Measurements from ENCODE around the gene TENT5A.

TENT5A gene

DNA sequence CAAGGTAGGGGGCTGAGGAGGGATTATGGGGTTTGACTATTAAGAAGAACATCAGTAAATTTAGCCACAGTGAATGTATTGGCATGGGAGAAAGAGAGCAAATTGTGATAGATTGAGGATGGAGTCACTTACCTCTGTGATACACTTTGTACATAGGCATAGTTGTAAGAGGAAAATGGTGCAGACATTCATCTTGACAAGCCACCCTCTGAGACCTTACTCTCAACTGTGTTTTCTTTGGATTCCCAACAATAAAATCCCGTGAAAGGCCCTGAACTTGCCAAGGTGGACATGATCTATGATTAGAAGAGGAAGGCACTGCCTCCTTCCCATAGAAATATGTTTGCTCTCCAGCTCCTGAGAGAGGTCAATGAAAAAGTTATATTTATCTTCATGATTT, 18.6 kb upstream of the TENT5A start:
- no peak for DNase-seq (ENCODE audit: low spot score)

DNA sequence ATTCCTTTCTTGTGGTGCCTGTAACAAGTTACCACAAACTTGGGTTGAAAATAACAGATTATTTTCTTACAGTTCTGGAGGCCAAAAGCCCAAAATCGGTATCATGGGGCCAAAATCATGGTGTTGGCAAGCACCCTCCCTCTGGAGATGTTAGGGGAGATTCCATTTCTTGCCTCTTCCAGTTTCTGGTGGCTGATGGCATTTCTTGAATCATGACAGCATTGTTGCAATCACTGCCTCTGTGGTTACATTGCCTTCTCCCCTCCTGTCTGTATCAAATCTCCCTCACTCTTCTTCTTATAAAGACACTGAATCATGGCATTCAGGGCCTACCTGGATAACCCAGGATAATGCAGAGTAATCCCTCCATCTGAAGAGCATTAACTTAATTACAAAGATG, 17.9 kb upstream of the TENT5A start:
- no peak for DNase-seq (ENCODE audit: low spot score)

DNA sequence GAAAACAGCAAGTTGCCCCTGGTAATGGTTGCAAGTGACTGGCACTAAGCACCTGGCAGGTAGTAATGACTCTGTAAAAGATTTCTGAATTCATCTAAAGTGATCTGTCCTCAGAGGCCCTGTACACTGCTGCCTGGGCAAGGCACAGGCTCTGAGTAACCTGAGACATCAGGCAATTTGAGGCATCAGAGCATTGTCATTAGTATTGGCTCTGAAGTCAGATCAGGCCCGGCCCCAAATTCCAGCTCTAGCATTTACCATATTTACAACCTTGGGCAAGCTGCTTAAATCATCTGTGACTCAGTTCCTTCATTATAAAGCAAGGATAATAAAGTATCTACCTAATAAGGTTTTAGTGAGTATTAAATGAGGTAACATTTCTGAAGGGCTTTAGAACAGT, 17.3 kb upstream of the TENT5A start:
- DNase-seq (ENCODE audit: low spot score), result no peak

- no peak for DNase-seq (ENCODE audit: low spot score)
These were observed 15.9 kb upstream of the TENT5A start for GRCh38 chr6:81768150-81768942.

- no peak for DNase-seq (ENCODE audit: low spot score)
These were observed 14.8 kb upstream of the TENT5A start for GRCh38 chr6:81767163-81767891.

- DNase-seq (ENCODE audit: low spot score), result no peak
These were observed 14.1 kb upstream of the TENT5A start for GRCh38 chr6:81766482-81767069.

- DNase-seq (ENCODE audit: low spot score), result no peak
These were observed 12.1 kb upstream of the TENT5A start for GRCh38 chr6:81764531-81764930.

- no peak for DNase-seq (ENCODE audit: low spot score)
These were observed 11.5 kb upstream of the TENT5A start for GRCh38 chr6:81763968-81764367.

GRCh38 chr6:81763051-81763450, 10.6 kb upstream of the TENT5A start:
- no peak for DNase-seq (ENCODE audit: low spot score)

GRCh38 chr6:81762606-81763005, 10.1 kb upstream of the TENT5A start:
- DNase-seq (ENCODE audit: low spot score), result no peak

- no peak for DNase-seq (ENCODE audit: low spot score)
These were observed 9.7 kb upstream of the TENT5A start for GRCh38 chr6:81762132-81762531.

GRCh38 chr6:81761197-81761596, 8.7 kb upstream of the TENT5A start:
- DNase-seq (ENCODE audit: low spot score), result no peak

GRCh38 chr6:81759782-81760181, 7.3 kb upstream of the TENT5A start:
- no peak for DNase-seq (ENCODE audit: low spot score)

DNA sequence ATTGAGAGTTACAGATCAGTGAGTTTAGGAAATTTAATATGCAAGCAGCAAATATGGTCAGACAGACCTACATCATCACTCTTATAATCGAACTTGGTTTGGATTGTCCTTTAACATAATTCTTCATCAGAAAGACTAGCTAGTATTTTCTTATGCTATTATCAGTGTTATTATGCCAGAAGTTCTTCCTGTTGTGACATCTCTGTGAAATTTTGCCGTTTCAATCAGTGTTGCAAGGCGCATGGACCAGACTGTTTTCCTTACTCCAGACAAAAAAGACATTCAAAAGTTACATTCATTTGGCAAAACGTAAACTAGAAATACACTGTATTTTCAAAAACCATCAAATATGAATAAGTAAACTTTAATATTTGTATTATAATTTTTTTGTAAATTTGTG, 5.7 kb upstream of the TENT5A start:
- DNase-seq (ENCODE audit: low spot score), result no peak

- no peak for DNase-seq (ENCODE audit: low spot score)
These were observed 4.2 kb upstream of the TENT5A start for GRCh38 chr6:81756690-81757089.

- DNase-seq (ENCODE audit: low spot score), result no peak
These were observed 3.1 kb upstream of the TENT5A start for GRCh38 chr6:81755551-81755950.

DNA sequence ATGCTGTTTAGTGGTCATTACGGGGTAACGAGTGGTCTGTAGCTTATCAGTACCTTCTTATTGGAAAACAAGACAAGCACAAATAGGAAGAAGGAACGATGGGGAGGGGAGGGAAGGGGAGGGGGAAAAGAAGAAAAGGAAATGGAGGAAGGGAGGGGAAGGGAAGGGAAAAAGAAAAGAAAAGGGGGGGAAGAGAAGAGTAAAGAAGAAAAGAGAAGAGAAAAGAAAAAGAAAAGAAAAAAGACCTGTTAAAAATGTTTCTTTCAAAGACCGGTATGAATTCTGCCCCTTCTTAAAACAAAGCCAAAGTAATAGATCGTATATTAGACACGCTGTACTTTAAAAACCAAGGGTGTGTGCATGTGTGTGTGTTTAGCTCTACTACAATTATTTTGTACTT, 2.4 kb upstream of the TENT5A start:
- no peak for DNase-seq (ENCODE audit: low spot score)

DNA sequence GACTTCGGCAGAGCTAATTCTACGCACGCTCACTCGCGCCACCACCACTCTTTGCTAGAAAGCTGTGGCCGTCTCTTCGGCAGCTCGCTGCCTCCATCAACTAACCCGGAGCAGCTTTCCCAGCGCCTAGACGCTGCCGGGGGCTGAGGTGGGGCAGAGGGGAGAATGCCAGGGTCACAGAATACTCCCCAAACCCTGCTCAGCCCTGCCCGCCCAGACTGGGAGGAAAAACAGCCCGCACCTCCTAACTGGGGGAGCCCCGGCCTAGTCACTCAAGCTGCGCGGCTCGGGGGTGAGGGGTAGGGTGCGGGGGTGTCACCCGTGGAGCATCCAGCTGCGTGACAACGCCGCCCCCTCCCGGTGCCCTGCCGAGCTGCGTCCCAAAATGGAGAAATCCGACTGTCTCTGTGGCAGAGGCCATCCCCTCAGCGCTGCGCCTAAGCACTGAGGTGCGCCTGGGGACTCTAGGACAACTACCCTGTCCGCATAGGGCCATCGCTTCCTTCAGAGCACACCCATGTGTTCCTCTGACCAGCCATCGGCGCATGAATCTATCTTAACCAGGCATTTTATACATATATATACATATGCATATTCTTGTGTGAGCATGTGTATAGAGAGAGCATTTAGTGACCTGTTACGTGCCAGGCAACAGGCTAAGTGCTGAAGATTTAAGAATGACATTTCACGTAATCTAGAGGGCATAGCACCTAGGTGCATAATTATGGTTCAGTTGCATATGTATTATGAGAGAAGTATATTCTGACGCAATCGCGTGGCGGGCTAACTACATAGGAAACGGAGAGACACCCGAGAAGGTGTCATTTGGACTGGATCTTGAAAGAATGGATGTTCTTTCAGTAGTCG, 1.5 kb upstream of the TENT5A start:
- DNase-seq (ENCODE audit: low spot score), result no peak

GRCh38 chr6:81752921-81753710, 635 bp upstream of the TENT5A start:
- no peak for DNase-seq (ENCODE audit: low spot score)

- DNase-seq (ENCODE audit: low spot score), result no peak
These were observed 945 bp downstream of the TENT5A start for GRCh38 chr6:81751388-81752083.
